Amygdala (tissue), 56 donors: ENCODE results near the gene HPN.
A peak's percentile ranks its signal among the peaks of the same experiment; 100 is the strongest.
"Not testable (repeated sequence)": the region's sequence is repeated elsewhere in the genome, so short reads cannot be mapped to it uniquely, and the experiment has no call there.

Experiments
- DNase-seq, 56 donors: peaks; one replicate each; lab custom pipeline; 2025; lab: John Stamatoyannopoulos, UW

HPN gene

GRCh38 chr19:35025969-35026368, 15.6 kb upstream of the HPN start:
- DNase-seq, result no peak

GRCh38 chr19:35026418-35026817, 15.1 kb upstream of the HPN start:
- no peak for DNase-seq

- no peak for DNase-seq
Measured at GRCh38 chr19:35027009-35027408, 14.5 kb upstream of the HPN start.

- DNase-seq, result no peak
Measured at GRCh38 chr19:35027851-35028599, 13.5 kb upstream of the HPN start.

- not testable (repeated sequence) for DNase-seq
Measured at GRCh38 chr19:35028600-35028885, 13.0 kb upstream of the HPN start.

- not testable (repeated sequence) for DNase-seq
Measured at GRCh38 chr19:35029275-35029736, 12.2 kb upstream of the HPN start.

- no peak for DNase-seq
Measured at GRCh38 chr19:35029737-35030256, 11.7 kb upstream of the HPN start.

- DNase-seq, result peak in 28 of 56 donors; percentile 12 to 69 (median 39)
Measured at GRCh38 chr19:35030257-35031071, 11.1 kb upstream of the HPN start, which contains the start of gene SCN1B. Gene SCN1B (plus strand): TSS chr19:35030470. CDS start chr19:35030821, 351 bp downstream.

GRCh38 chr19:35031072-35031881, 10.2 kb upstream of the HPN start:
- peak in 23 of 56 donors; percentile 15 to 58 (median 33) for DNase-seq

GRCh38 chr19:35032356-35032865, 9.1 kb upstream of the HPN start:
- DNase-seq, result no peak

- DNase-seq, result no peak
Measured at GRCh38 chr19:35033067-35034004, 8.2 kb upstream of the HPN start.

GRCh38 chr19:35034005-35034502, 7.5 kb upstream of the HPN start:
- no peak for DNase-seq

GRCh38 chr19:35034588-35035382, 6.7 kb upstream of the HPN start:
- no peak for DNase-seq

- DNase-seq, result peak in 12 of 56 donors; percentile 13 to 58 (median 24)
Measured at GRCh38 chr19:35037716-35038622, 3.6 kb upstream of the HPN start.

GRCh38 chr19:35038623-35039512, 2.7 kb upstream of the HPN start:
- DNase-seq, result peak in 1 of 56 donors; percentile 12
